ENCODE measurements around the gene VWA1. TPM values are rescaled to one million over a fixed set of nuclear protein-coding genes. Genes with fewer than 3 reads are reported as not detected.

Gene VWA1
- polyA plus RNA-seq, 1 donor (not counting 4 experiments of a cell fraction or from before 2014, with no cell fraction given) = 6.5 TPM

- DNase-seq (ENCODE audit: low read depth, low spot score) (no peak), FAIRE-seq (no peak)
- Histone ChIP-seq H3K9me3 (ENCODE audit: control insufficient read depth, low read depth, low read length) (no peaks in the 10 kb centered on the region), H3K79me2 (ENCODE audit: control insufficient read depth, insufficient read depth, low read length) (no peaks in the 10 kb centered on the region), H3K4me2 (ENCODE audit: control insufficient read depth, extremely low read depth, insufficient read depth, low read depth, low read length) (peak overlapping the region; percentile 3), H3K9ac (ENCODE audit: control insufficient read depth, extremely low read depth, insufficient read depth, low read length) (no peak overlapping the region), H3K4me3 (ENCODE audit: control insufficient read depth in 2 of 3, extremely low read depth in 1 of 3, insufficient read depth in 2 of 3, low read depth in 1 of 3, low read length in 3 of 3) (no peak overlapping the region), H3K36me3 (ENCODE audit: control insufficient read depth in 2 of 2, extremely low read depth in 1 of 2, insufficient read depth in 2 of 2, low read length in 2 of 2) (no peaks in the 10 kb centered on the region), H3K4me1 (ENCODE audit: control insufficient read depth, extremely low read depth, insufficient read depth, low read length) (peaks cover 34% of the 10 kb centered on the region), H3K9me1 (ENCODE audit: control insufficient read depth, extremely low read depth, insufficient read depth, low read length) (no peaks in the 10 kb centered on the region), H4K20me1 (ENCODE audit: control insufficient read depth, extremely low read depth, insufficient read depth, low read length) (no peaks in the 10 kb centered on the region), H2AFZ (ENCODE audit: control insufficient read depth, low read length) (no peak overlapping the region), H3K27ac (ENCODE audit: control insufficient read depth, insufficient read depth, low read length) (no peak overlapping the region), H3K27me3 (ENCODE audit: control insufficient read depth, extremely low read depth, insufficient read depth, low read length) (no peaks in the 10 kb centered on the region)
- TF ChIP-seq CTCF (optimal IDR thresholded peaks at IDR 0.05 in 1 of 3, IDR thresholded peaks at IDR 0.05 in 1 of 3, conservative IDR thresholded peaks at IDR 0.05 in 1 of 3; ENCODE audit: extremely low read depth in 1 of 3, insufficient read depth in 2 of 3, low read length in 3 of 3) (no peak), EZH2 (IDR thresholded peaks at IDR 0.05; ENCODE audit: low read length) (no peak)
- dilution Hi-C loops (cut with MboI; ENCODE audit: extremely low pct_ligation_motif_present, low sequenced_read_pairs) = no loop called here
Observed at GRCh38 chr1:1421907-1422464, 13.5 kb upstream of the VWA1 start.

- Histone ChIP-seq H3K4me2 (ENCODE audit: control insufficient read depth, extremely low read depth, insufficient read depth, low read depth, low read length) (peak overlapping the region; percentile 3), H2AFZ (ENCODE audit: control insufficient read depth, low read length) (no peak overlapping the region)
- DNase-seq (ENCODE audit: low read depth, low spot score) = no peak
Observed at GRCh38 chr1:1422465-1423244, 12.8 kb upstream of the VWA1 start.

More at GRCh38 chr1:1422465-1423244, 12.8 kb upstream of the VWA1 start:
- TF ChIP-seq EZH2 (IDR thresholded peaks at IDR 0.05; ENCODE audit: low read length) = no peak
- Histone ChIP-seq H3K27ac (ENCODE audit: control insufficient read depth, insufficient read depth, low read length) (no peak overlapping the region), H3K79me2 (ENCODE audit: control insufficient read depth, insufficient read depth, low read length) (no peaks in the 10 kb centered on the region), H4K20me1 (ENCODE audit: control insufficient read depth, extremely low read depth, insufficient read depth, low read length) (no peaks in the 10 kb centered on the region), H3K9ac (ENCODE audit: control insufficient read depth, extremely low read depth, insufficient read depth, low read length) (no peak overlapping the region), H3K9me1 (ENCODE audit: control insufficient read depth, extremely low read depth, insufficient read depth, low read length) (no peaks in the 10 kb centered on the region), H3K36me3 (ENCODE audit: control insufficient read depth in 2 of 2, extremely low read depth in 1 of 2, insufficient read depth in 2 of 2, low read length in 2 of 2) (no peaks in the 10 kb centered on the region), H3K4me1 (ENCODE audit: control insufficient read depth, extremely low read depth, insufficient read depth, low read length) (peaks cover 34% of the 10 kb centered on the region), H3K27me3 (ENCODE audit: control insufficient read depth, extremely low read depth, insufficient read depth, low read length) (no peaks in the 10 kb centered on the region), H3K9me3 (ENCODE audit: control insufficient read depth, low read depth, low read length) (no peaks in the 10 kb centered on the region), H3K4me3 (ENCODE audit: control insufficient read depth in 2 of 3, extremely low read depth in 1 of 3, insufficient read depth in 2 of 3, low read depth in 1 of 3, low read length in 3 of 3) (no peak overlapping the region)
- peak; percentile 43 for FAIRE-seq
- dilution Hi-C loops (cut with MboI; ENCODE audit: extremely low pct_ligation_motif_present, low sequenced_read_pairs) = no loop called here
